Thyroid gland (tissue), 4 donors: ENCODE measurements around the gene HNRNPA3.

ENCODE experiments used
- POLR2A ChIP-seq, 2 donors: fragments of 450-650 bp; IDR thresholded peaks; one replicate each; pipeline ENCODE4 v1.6.1; 2017; ENCODE audit warnings: antibody characterized with exemption in 2 of 2, mild to moderate bottlenecking in 2 of 2, moderate library complexity in 1 of 2
- TF ChIP-seq, protein P1 (sequence below), 6 experiments: fragments of 200-600 bp in 3 of 6; fragments of 450-650 bp in 3 of 6; sonication (generic) in 3 of 6; IDR thresholded peaks; one replicate each; pipeline ENCODE4 v1.5.1; 2016 to 2019; ENCODE audit warnings: antibody characterized with exemption in 6 of 6, mild to moderate bottlenecking in 2 of 6, inconsistent platforms in 1 of 6, moderate library complexity in 1 of 6

DNA sequence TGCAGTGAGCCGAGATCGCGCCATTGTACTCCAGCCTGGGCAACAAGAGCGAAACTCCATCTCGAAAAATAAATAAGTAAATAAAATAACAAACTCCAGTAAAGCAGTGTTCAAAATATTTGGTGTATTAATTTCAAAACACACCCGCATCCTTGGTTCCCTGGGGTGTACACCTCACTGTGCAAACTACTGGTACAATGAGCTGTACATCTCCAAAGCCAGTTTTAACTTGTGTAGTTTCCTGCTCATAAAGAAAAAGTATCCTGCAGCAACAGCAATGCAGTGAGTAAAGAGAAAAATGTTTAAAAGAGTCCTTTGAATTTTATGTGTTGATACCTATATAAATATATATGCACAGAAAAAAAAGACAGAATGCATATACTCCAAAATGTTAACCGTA lies 56.3 kb downstream of the HNRNPA3 start:
- TF ChIP-seq POLR2A (IDR thresholded peaks at IDR 0.05): no peak
- TF ChIP-seq, protein P1, sequence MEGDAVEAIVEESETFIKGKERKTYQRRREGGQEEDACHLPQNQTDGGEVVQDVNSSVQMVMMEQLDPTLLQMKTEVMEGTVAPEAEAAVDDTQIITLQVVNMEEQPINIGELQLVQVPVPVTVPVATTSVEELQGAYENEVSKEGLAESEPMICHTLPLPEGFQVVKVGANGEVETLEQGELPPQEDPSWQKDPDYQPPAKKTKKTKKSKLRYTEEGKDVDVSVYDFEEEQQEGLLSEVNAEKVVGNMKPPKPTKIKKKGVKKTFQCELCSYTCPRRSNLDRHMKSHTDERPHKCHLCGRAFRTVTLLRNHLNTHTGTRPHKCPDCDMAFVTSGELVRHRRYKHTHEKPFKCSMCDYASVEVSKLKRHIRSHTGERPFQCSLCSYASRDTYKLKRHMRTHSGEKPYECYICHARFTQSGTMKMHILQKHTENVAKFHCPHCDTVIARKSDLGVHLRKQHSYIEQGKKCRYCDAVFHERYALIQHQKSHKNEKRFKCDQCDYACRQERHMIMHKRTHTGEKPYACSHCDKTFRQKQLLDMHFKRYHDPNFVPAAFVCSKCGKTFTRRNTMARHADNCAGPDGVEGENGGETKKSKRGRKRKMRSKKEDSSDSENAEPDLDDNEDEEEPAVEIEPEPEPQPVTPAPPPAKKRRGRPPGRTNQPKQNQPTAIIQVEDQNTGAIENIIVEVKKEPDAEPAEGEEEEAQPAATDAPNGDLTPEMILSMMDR (IDR thresholded peaks at IDR 0.05): no peak
